ENCODE measurements around the gene FGF14.

The FGF14 gene

DNA sequence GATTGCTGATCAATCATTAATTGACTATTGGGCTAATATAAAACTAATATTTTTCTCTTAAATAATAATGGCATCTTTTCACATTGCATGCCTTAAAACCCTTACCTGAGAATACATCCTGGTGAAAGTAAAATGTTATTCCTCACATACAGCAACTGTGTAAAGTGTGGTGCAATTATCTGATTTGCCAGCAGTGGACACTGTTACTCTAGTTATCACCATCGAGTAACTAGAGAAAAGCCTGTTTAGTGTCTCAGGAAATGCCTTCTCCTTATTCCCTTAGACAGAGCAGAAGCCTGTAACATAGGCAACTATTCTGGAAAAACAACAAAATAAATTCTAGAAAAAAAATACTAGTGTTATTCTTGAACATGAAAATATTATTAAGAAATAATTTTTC lies 459.8 kb downstream of the FGF14 start:
- H3K4me3 ChIP-seq (ENCODE audit: low read length): no peak overlapping the region
- TF ChIP-seq, protein P1, sequence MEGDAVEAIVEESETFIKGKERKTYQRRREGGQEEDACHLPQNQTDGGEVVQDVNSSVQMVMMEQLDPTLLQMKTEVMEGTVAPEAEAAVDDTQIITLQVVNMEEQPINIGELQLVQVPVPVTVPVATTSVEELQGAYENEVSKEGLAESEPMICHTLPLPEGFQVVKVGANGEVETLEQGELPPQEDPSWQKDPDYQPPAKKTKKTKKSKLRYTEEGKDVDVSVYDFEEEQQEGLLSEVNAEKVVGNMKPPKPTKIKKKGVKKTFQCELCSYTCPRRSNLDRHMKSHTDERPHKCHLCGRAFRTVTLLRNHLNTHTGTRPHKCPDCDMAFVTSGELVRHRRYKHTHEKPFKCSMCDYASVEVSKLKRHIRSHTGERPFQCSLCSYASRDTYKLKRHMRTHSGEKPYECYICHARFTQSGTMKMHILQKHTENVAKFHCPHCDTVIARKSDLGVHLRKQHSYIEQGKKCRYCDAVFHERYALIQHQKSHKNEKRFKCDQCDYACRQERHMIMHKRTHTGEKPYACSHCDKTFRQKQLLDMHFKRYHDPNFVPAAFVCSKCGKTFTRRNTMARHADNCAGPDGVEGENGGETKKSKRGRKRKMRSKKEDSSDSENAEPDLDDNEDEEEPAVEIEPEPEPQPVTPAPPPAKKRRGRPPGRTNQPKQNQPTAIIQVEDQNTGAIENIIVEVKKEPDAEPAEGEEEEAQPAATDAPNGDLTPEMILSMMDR (conservative IDR thresholded peaks at IDR 0.05; ENCODE audit: low read length): peak; percentile 57
- DNase-seq (ENCODE audit: low read depth): peak; percentile 5

DNA sequence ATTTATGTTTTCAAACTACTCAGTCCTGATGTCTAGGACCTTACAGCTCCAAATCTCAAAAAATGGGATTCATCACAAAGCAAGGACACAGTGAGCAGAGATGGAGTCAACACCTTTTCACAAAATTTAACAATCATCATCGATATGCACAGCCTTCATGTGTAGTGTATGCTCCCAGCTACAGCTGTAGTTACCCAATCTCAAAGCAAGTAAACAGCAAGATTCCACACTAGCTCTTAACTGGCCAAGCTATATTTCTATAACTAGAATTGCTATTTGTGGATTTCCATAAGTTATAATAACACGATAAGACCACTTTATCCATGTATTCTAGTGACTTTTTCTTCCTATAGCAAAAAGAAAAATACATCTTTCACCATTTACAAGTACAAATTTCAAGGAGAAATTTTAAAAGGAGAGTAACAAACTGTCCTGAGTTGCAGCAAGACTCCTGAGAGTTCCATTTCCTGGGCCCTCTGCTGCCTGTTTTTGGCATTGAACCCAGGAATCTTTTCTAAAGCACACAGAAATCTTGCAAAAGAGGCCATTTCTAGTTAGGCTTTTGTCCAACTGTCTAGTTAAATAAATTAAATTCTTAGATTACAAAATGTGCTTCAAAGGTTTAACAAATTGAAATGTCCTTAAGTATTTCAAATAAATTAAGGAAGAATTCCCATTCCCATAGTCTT lies 460.6 kb downstream of the FGF14 start:
- DNase-seq (ENCODE audit: low read depth): peak; percentile 14
- no peak overlapping the region for H3K4me3 ChIP-seq (ENCODE audit: low read length)
- TF ChIP-seq, protein P1 (conservative IDR thresholded peaks at IDR 0.05; ENCODE audit: low read length): peak; percentile 39

DNA sequence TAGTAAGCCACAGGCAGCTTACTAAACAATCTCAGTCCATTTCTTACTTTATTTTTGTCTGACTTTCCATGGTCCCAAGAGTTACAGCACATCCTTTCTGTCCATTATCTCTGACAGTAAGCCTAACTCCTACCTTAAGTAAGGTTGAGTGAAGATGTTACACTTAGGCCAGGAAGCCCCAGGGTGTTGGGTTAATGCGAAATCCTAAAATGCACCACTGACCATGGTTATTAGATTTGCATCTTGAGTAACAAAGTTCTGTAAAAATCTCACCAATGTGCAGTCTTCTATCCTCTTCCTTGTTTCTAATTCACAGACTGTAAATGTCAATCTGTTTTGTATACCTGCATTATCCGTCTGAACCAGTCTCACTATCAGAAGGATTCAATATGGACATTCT lies 462.5 kb downstream of the FGF14 start:
- TF ChIP-seq, protein P1 (conservative IDR thresholded peaks at IDR 0.05; ENCODE audit: low read length): no peak
- DNase-seq (ENCODE audit: low read depth): no peak
- H3K4me3 ChIP-seq (ENCODE audit: low read length): no peak overlapping the region

DNA sequence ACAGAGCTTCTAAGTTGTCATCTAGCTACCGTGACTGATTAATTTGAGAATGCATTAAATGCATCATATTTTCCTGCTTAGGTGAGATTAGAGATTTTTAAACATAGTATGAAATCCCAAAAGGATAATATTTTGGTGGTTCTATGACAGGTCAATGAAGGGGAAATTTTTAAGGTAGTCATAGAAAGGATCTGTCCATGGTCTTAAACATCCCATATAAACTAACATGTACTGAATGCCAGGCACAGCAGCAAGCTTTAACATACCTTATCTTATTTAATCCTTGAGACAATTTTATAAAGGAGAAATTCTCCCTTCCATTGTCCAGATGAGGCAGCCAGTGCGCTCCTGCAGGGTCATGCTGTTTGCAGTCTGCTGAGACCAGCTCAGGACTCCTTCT lies 466.0 kb downstream of the FGF14 start:
- TF ChIP-seq, protein P1 (conservative IDR thresholded peaks at IDR 0.05; ENCODE audit: low read length): no peak
- H3K4me3 ChIP-seq (ENCODE audit: low read length): no peak overlapping the region
- no peak for DNase-seq (ENCODE audit: low read depth)

DNA sequence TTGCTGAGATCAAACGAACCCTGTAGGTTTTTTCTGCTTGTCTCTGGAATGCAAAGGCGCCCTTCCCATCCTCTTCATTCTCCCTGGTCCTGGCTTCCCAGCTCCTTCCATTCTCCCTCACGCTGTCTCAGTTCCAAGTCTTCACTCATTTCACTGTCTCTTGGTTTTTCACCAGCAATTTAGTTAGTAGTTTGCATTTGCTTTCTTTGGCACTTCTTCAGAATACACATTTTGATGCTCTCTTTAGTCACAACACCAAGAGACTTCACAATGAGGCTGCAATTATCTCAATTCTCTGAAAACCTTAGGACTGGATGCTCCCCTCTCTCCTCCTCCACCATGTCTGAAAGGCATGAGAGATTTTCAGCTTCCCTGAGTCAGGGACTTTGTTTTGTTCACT lies 470.7 kb downstream of the FGF14 start:
- H3K4me3 ChIP-seq (ENCODE audit: low read length): no peak overlapping the region
- no peak for DNase-seq (ENCODE audit: low read depth)
- TF ChIP-seq, protein P1 (conservative IDR thresholded peaks at IDR 0.05; ENCODE audit: low read length): no peak

DNA sequence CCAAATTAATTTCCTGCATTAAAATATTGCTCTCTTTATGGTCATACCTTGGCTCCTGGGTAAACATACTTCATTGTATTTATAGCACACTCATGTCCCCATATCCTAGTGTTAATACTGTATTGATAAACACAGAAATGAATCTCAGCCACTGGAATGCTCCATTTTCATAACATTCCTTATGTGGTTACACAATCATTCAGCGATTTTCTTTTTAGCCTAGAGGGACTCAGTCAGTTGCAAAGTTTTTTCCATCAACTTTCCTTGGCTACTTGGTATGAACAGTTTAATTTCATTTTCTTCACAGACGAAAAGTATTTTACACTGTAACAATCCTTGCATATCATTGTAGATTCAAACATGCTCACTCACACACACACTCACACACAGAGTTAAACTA lies 471.5 kb downstream of the FGF14 start:
- H3K4me3 ChIP-seq (ENCODE audit: low read length): no peak overlapping the region
- TF ChIP-seq, protein P1 (conservative IDR thresholded peaks at IDR 0.05; ENCODE audit: low read length): no peak
- peak; percentile 6 for DNase-seq (ENCODE audit: low read depth)

DNA sequence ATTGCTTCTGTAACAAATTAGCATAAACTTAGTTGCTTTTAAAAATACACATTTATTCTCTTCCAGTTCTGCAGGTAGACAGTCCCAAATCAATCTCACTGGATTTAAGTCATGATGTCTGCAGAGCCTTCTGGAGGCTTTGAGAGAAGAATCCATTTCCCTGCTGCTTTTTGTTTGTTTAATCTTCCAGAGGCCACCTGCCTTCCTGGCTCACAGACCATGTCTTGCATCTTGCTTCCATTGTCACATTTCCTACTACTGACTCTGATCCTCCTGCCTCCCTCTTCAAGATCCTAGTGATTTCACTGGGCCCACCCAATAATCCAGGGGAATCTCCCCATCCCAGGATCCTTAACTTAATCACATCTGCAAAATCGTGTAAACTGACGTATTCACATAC lies 476.1 kb downstream of the FGF14 start:
- DNase-seq (ENCODE audit: low read depth): no peak
- H3K4me3 ChIP-seq (ENCODE audit: low read length): no peak overlapping the region
- TF ChIP-seq, protein P1 (conservative IDR thresholded peaks at IDR 0.05; ENCODE audit: low read length): no peak
